ENCODE measurements around the gene TMEM141.

DNA sequence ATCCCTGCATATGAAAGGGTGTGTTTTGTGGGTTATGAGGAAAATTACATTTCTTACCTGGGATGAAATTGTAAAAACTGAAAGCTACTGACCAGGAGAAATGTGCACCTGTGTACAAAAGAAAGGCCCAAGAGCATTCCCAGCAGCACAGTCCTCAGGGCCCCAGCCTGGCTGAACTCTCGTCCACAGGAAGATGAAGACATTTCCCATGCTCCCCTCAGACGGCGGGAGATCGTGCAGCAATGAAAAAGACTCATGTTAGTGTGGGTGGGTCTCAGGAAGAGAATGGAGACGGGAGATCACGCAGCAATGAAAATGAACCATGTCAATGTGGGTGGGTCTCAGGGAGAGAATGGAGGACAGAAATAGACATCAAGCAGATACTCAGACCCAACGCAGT lies 14.2 kb upstream of the TMEM141 start:
- no peak for TF ChIP-seq CTCF (IDR thresholded peaks at IDR 0.05)
- no peak for TF ChIP-seq POLR2A (IDR thresholded peaks at IDR 0.05)
